Measurements from ENCODE around the gene ZNF831. TPM values are rescaled to one million over a fixed set of nuclear protein-coding genes. Genes with fewer than 3 reads are reported as not detected.
A peak's percentile ranks its signal among the peaks of the same experiment; 100 is the strongest.

ZNF831 gene
- polyA plus RNA-seq, 1 of the 3 experiments (the other 2 are of a cell fraction): not detected

DNA sequence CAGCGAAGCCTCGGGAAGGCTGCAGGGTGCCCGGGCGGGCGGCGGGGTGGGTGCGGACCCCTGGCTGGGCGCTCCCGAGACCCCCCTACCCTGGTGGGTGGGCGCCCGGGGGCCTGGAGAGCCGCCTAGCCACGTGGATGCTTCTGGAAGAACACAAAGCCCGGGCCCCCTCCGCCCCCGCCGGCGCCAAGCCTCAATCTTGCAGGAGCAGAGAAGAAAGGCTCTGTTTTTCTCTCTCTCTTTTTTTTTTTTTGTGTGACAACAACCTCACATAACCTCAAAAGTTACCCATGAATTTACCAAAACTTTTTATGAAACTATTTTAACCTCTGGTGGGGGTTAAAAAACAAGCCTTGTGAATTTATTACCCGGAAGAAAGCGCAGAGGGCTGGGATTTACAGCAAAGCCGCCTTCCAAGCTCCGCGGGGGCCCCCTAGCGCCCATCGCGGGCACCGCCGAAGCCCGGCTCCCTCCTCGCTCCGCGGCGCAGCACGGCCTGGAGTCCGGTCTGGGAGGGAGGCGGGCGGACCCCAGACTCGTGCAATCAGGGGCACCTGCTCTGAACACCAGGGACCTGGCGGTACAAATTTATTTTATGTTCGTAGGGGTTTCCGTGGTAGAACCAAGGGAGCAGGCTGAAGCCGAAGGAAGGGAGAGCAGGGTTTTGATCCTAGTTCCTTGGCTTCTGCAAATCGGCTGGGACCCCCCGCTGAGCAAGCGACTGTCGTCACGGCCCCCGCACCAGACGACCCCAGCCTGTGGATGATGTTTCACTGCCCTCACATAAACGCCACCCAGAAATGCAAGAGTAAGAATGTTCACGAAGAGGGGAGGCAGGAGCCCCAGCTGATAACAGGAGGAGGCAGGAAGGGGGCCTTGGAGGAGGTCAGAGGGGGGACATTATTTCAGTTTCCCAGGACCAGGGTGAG is 58.9 kb downstream of the ZNF831 start (continued):
- 0 out of 4 replicates have a peak, but pooled peaks of 1 of the 2 experiments have one; percentile 7 for TF ChIP-seq EP300 (IDR thresholded peaks at IDR 0.05; ENCODE audit: borderline replicate concordance in 1 of 2, low read depth in 1 of 2, low read length in 1 of 2)
- no peak for TF ChIP-seq RCOR1 (IDR thresholded peaks at IDR 0.05; ENCODE audit: low read length)
- no peak for TF ChIP-seq YY1 (IDR thresholded peaks at IDR 0.05; ENCODE audit: low read depth)
- TF ChIP-seq, protein P1, sequence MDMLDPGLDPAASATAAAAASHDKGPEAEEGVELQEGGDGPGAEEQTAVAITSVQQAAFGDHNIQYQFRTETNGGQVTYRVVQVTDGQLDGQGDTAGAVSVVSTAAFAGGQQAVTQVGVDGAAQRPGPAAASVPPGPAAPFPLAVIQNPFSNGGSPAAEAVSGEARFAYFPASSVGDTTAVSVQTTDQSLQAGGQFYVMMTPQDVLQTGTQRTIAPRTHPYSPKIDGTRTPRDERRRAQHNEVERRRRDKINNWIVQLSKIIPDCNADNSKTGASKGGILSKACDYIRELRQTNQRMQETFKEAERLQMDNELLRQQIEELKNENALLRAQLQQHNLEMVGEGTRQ (IDR thresholded peaks at IDR 0.05; ENCODE audit: borderline replicate concordance, low read depth, low read length): no peak
- TF ChIP-seq FOSL2 (IDR thresholded peaks at IDR 0.05; ENCODE audit: borderline replicate concordance, low read depth): no peak
- 0 out of 2 replicates have a peak, but pooled peaks have one; percentile 18 for TF ChIP-seq GABPA (IDR thresholded peaks at IDR 0.05; ENCODE audit: low read depth)
- no peak for TF ChIP-seq IRF3 (IDR thresholded peaks at IDR 0.05; ENCODE audit: low read depth, low read length)
- TF ChIP-seq, protein P2, sequence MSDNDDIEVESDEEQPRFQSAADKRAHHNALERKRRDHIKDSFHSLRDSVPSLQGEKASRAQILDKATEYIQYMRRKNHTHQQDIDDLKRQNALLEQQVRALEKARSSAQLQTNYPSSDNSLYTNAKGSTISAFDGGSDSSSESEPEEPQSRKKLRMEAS (IDR thresholded peaks at IDR 0.05; ENCODE audit: low read depth): 0 out of 2 replicates have a peak, but pooled peaks have one; percentile 12
- peak; percentile 77 for TF ChIP-seq ELF1 (IDR thresholded peaks at IDR 0.05)
- TF ChIP-seq FOXM1 (IDR thresholded peaks at IDR 0.05; ENCODE audit: low read depth): no peak
- no peak for TF ChIP-seq FOXJ3 (CRISPR knock-in tag; IDR thresholded peaks at IDR 0.05)
- no peak for TF ChIP-seq JUND (IDR thresholded peaks at IDR 0.05)

- Histone ChIP-seq H3K27me3 (ENCODE audit: insufficient read depth) (peaks cover 7% of the 10 kb centered on the region; the same call in 1 of the 2 replicates), H3K9me3 (no peaks in the 10 kb centered on the region), H3K4me2 (peak overlapping the region; percentile 80), H3K9ac (no peak overlapping the region), H3F3A (replicated peaks; ENCODE audit: insufficient read depth) (no peaks in the 10 kb centered on the region), H3K4me1 (ENCODE audit: control insufficient read depth in 1 of 2, insufficient read depth in 2 of 2, low read depth in 1 of 2, low read length in 1 of 2) (peaks cover 0 to 21% of the 10 kb centered on the region in 2 experiments; a peak in 2 of 4 replicates), H3K27ac (ENCODE audit: low read depth in 2 of 2, low read length in 1 of 2) (peak overlapping the region in 1 of 2 experiments; percentile 64; a peak in 1 of 4 replicates), H3K36me3 (replicated peaks in 1 of 2; ENCODE audit: control insufficient read depth in 1 of 2, insufficient read depth in 2 of 2, low read length in 1 of 2) (no peaks in the 10 kb centered on the region), H2AFZ (ENCODE audit: low read depth) (no peak overlapping the region), H3K9me2 (no peaks in the 10 kb centered on the region), H4K20me1 (ENCODE audit: insufficient read depth) (no peaks in the 10 kb centered on the region), H3K79me2 (ENCODE audit: insufficient read depth) (no peaks in the 10 kb centered on the region), H3K4me3 (ENCODE audit: low read depth in 2 of 2, low read length in 1 of 2) (peak overlapping the region; percentile 22 to 47; a peak in 3 of 4 replicates)
- CTCF ChIA-PET: interaction anchor here (0.6 to 6.5 kb wide), 59 partner anchors 8 to 576 kb away, joined by 3 to 106 read pairs (median 5); partner anchors contain the start of genes ATP5F1E, GNAS-AS1 and PRELID3B
- WGBS (ENCODE audit: low lambda C conversion rate): 45% methylated on average over 21 of the region's 21 CpGs
- POLR2A ChIA-PET: interaction anchor here (0.6 to 1.2 kb wide), 4 partner anchors 8 to 353 kb away, joined by 3 read pairs; no protein-coding TSS in a partner anchor
- peak; percentile 75 for DNase-seq
- TF ChIP-seq GATA2 (CRISPR knock-in tag; IDR thresholded peaks at IDR 0.05) (no peak), FOXJ3 (CRISPR knock-in tag; IDR thresholded peaks at IDR 0.05) (no peak), TCF12 (IDR thresholded peaks at IDR 0.05) (no peak), RAD21 (IDR thresholded peaks at IDR 0.05; ENCODE audit: low read length) (peak; percentile 72), NRF1 (IDR thresholded peaks at IDR 0.05; ENCODE audit: low read depth, low read length) (no peak), RXRA (IDR thresholded peaks at IDR 0.05; ENCODE audit: borderline replicate concordance, low read depth) (no peak), TAF1 (IDR thresholded peaks at IDR 0.05; ENCODE audit: borderline replicate concordance, low read depth, low read length) (no peak), NFIC (IDR thresholded peaks at IDR 0.05; ENCODE audit: borderline replicate concordance) (no peak), EP300 (IDR thresholded peaks at IDR 0.05; ENCODE audit: borderline replicate concordance in 1 of 2, low read depth in 1 of 2, low read length in 1 of 2) (no peak), YY1 (IDR thresholded peaks at IDR 0.05; ENCODE audit: low read depth) (no peak), MEF2A (IDR thresholded peaks at IDR 0.05; ENCODE audit: borderline replicate concordance, low read depth) (no peak), IRF3 (IDR thresholded peaks at IDR 0.05; ENCODE audit: low read depth, low read length) (no peak), GABPA (IDR thresholded peaks at IDR 0.05; ENCODE audit: low read depth) (no peak), ELF1 (IDR thresholded peaks at IDR 0.05) (no peak)
- TF ChIP-seq, protein P3, sequence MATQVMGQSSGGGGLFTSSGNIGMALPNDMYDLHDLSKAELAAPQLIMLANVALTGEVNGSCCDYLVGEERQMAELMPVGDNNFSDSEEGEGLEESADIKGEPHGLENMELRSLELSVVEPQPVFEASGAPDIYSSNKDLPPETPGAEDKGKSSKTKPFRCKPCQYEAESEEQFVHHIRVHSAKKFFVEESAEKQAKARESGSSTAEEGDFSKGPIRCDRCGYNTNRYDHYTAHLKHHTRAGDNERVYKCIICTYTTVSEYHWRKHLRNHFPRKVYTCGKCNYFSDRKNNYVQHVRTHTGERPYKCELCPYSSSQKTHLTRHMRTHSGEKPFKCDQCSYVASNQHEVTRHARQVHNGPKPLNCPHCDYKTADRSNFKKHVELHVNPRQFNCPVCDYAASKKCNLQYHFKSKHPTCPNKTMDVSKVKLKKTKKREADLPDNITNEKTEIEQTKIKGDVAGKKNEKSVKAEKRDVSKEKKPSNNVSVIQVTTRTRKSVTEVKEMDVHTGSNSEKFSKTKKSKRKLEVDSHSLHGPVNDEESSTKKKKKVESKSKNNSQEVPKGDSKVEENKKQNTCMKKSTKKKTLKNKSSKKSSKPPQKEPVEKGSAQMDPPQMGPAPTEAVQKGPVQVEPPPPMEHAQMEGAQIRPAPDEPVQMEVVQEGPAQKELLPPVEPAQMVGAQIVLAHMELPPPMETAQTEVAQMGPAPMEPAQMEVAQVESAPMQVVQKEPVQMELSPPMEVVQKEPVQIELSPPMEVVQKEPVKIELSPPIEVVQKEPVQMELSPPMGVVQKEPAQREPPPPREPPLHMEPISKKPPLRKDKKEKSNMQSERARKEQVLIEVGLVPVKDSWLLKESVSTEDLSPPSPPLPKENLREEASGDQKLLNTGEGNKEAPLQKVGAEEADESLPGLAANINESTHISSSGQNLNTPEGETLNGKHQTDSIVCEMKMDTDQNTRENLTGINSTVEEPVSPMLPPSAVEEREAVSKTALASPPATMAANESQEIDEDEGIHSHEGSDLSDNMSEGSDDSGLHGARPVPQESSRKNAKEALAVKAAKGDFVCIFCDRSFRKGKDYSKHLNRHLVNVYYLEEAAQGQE (IDR thresholded peaks at IDR 0.05; ENCODE audit: low read depth, low read length): no peak
- TF ChIP-seq, protein P1 (IDR thresholded peaks at IDR 0.05; ENCODE audit: borderline replicate concordance, low read depth, low read length): no peak
Observed at GRCh38 chr20:59223182-59223601, 59.6 kb downstream of the ZNF831 start.
